Chondrocyte (in vitro differentiated cells): Measurements from ENCODE around the gene POMGNT2. TPM values are rescaled to one million over a fixed set of nuclear protein-coding genes. Genes with fewer than 3 reads are reported as not detected.

Source experiments
- DNase-seq: peaks from one replicate; pipeline ENCODE4 v3.0.0; 2021; ENCODE audit warnings: mixed read lengths, low spot score
- H3K27ac Mint-ChIP-seq: one replicate; pipeline ENCODE4 v1.8.0; 2021; ENCODE audit warnings: mild to moderate bottlenecking, moderate library complexity, mixed read lengths; ENCODE audit not compliant: unreplicated experiment
- H3K27me3 Mint-ChIP-seq: 2 replicates; pipeline ENCODE4 v1.8.0; 2021; ENCODE audit warnings: low read depth, mixed read lengths
- H3K36me3 Mint-ChIP-seq: 2 replicates; pipeline ENCODE4 v1.8.0; 2021; ENCODE audit warnings: low read depth, mixed read lengths
- H3K4me1 Mint-ChIP-seq: 2 replicates; pipeline ENCODE4 v1.8.0; 2021; ENCODE audit warnings: low read depth, mild to moderate bottlenecking, mixed read lengths
- H3K4me3 Mint-ChIP-seq: one replicate; pipeline ENCODE4 v1.8.0; 2021; ENCODE audit warnings: mild to moderate bottlenecking, moderate library complexity, mixed read lengths; ENCODE audit not compliant: unreplicated experiment
- H3K9me3 Mint-ChIP-seq: 2 replicates; pipeline ENCODE4 v1.8.0; 2021; ENCODE audit warnings: low read depth, mixed read lengths
- CTCF ChIP-seq: fragments of 200-600 bp; sonication (generic); IDR thresholded peaks from 2 replicates; pipeline ENCODE4 v1.5.0; 2021; ENCODE audit warnings: antibody characterized with exemption, mild to moderate bottlenecking, moderate library complexity
- total RNA-seq: library from RNA; stranded (reverse); gene quantifications from 3 replicates; pipeline ENCODE4 v1.2.1, GENCODE V29; 2021

Gene POMGNT2
- total RNA-seq, 1 donor from 2014 or later, result 14.3 TPM

DNA sequence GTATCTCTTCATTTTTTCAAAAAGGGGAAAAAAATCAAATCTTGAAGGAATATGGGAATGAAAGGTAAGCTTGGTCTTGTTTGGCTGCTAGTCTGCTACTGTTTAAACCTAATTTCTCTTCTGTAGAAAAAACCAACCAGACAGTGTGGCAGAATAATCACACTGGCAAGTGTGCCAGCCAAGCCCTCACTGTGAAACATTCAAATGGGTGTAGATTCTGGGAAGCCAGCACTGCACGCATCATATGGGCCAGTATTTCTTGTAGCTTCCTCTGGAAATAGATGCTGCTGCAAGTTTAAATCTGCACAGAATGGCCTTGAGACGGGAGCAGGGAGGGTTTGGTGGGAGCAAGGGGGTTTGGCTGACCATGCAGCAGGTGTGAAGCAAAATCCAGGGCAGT lies 62.1 kb downstream of the POMGNT2 start:
- no peaks in the 10 kb centered on the region for H3K4me1 Mint-ChIP-seq
- peaks cover 39% of the 10 kb centered on the region for H3K9me3 Mint-ChIP-seq
- no peak for DNase-seq
- no peaks in the 10 kb centered on the region for H3K27me3 Mint-ChIP-seq
- H3K4me3 Mint-ChIP-seq, result no peak overlapping the region
- TF ChIP-seq CTCF, result no peak
- H3K27ac Mint-ChIP-seq, result no peak overlapping the region
- peaks cover 5% of the 10 kb centered on the region for H3K36me3 Mint-ChIP-seq

GRCh38 chr3:43043071-43043766 lies 62.7 kb downstream of the POMGNT2 start:
- TF ChIP-seq CTCF, result no peak
- no peak for DNase-seq
- Mint-ChIP-seq H3K4me1 (no peaks in the 10 kb centered on the region), H3K27ac (no peak overlapping the region), H3K36me3 (peaks cover 4% of the 10 kb centered on the region), H3K9me3 (peaks cover 34% of the 10 kb centered on the region), H3K4me3 (no peak overlapping the region), H3K27me3 (no peaks in the 10 kb centered on the region)

DNA sequence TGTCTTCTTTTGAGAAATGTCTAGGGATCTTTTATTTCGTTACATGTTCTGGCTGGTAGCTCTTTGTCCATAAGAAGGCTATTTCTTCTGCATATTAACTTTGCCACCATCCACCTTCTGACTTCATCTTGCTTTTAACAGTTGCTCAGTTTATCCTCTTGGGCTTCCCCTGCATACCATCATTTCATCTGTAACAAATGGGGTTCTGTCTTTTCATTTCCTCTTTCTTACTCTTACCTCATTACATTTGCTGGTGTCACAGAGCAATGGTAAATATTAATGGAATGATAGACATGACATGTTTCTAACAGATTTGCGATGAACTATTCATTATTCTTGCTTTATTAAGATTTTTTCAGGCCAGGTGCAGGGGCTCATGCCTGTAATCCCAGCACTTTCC lies 64.4 kb downstream of the POMGNT2 start:
- no peak for DNase-seq
- Mint-ChIP-seq H3K4me1 (no peaks in the 10 kb centered on the region), H3K36me3 (peaks cover 4% of the 10 kb centered on the region), H3K9me3 (peaks cover 25% of the 10 kb centered on the region), H3K4me3 (no peak overlapping the region), H3K27ac (no peak overlapping the region), H3K27me3 (peaks cover 5% of the 10 kb centered on the region)
- TF ChIP-seq CTCF, result no peak

DNA sequence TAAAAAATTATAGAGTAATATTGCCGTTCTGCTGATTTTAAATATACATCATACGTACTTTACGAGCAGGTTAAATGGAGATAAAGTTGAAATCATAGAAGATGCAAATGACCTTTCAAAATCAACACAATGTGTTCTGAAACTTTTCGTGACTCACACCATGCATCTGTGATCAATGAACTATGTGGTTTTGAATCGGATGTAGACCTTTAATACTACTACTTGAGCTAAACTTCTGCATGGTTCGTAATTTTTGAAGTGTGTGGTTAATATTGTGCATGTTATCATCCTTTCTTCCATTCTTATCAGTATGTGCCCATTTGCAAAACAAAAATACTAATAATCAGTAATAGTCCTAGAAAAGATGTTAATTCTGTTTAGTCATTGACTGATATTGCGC lies 67.9 kb downstream of the POMGNT2 start:
- DNase-seq, result no peak
- no peak overlapping the region for H3K4me3 Mint-ChIP-seq
- H3K27ac Mint-ChIP-seq, result no peak overlapping the region
- TF ChIP-seq CTCF, result no peak
- H3K4me1 Mint-ChIP-seq, result no peaks in the 10 kb centered on the region
- no peaks in the 10 kb centered on the region for H3K36me3 Mint-ChIP-seq
- H3K27me3 Mint-ChIP-seq, result peaks cover 8% of the 10 kb centered on the region
- no peaks in the 10 kb centered on the region for H3K9me3 Mint-ChIP-seq

- Mint-ChIP-seq H3K9me3 (no peaks in the 10 kb centered on the region), H3K4me3 (no peak overlapping the region), H3K36me3 (no peaks in the 10 kb centered on the region), H3K27me3 (peaks cover 8% of the 10 kb centered on the region), H3K27ac (no peak overlapping the region), H3K4me1 (no peaks in the 10 kb centered on the region)
- TF ChIP-seq CTCF, result no peak
- DNase-seq, result no peak
These were observed 69.1 kb downstream of the POMGNT2 start for GRCh38 chr3:43036621-43037423.
